Lower leg skin (tissue), 4 donors: ENCODE results near the gene RASL10B. TPM values are rescaled to one million over a fixed set of nuclear protein-coding genes. Genes with fewer than 3 reads are reported as not detected.
A peak's percentile ranks its signal among the peaks of the same experiment; 100 is the strongest.

Experiments used
- DNase-seq, 2 donors: peaks; one replicate each; pipeline ENCODE4 v3.0.0-alpha.2; 2019; ENCODE audit warnings: low spot score in 2 of 2
- H3K4me3 ChIP-seq: fragments of 200-600 bp; sonication (generic); 2 replicates; pipeline ENCODE4 v1.5.1; 2017; ENCODE audit warnings: mild to moderate bottlenecking, low read depth; ENCODE audit not compliant: poor library complexity, severe bottlenecking
- CTCF ChIP-seq, 3 donors: fragments of 450-650 bp; IDR thresholded peaks; one replicate each; pipeline ENCODE4 v1.5.1; 2016; ENCODE audit warnings: antibody characterized with exemption in 3 of 3, mild to moderate bottlenecking in 3 of 3, moderate library complexity in 2 of 3
- POLR2A ChIP-seq, 2 donors: fragments of 450-650 bp; IDR thresholded peaks; one replicate each; pipeline ENCODE4 v1.6.1; 2016 to 2017; ENCODE audit warnings: antibody characterized with exemption in 2 of 2, mild to moderate bottlenecking in 1 of 2, moderate library complexity in 1 of 2
- WGBS, 2 donors: methylation state at CpG; one replicate each; pipeline ENCODE4 v1.1.5; 2018; 5-methylcytosine and 5-hydroxymethylcytosine counted together
- intact Hi-C: fragments of 100-400 bp; cut with DNase I; formaldehyde crosslinking; loops from one replicate; pipeline ENCODE4 v1.15.0; 2023; ENCODE audit warnings: low total_unique reads
- total RNA-seq, 4 donors: library from RNA; depleted of rRNA; stranded (reverse); fragments of >200 nt; gene quantifications; one replicate each; pipeline ENCODE4 v1.1.0, GENCODE V29; 2016

RASL10B gene
- 1 to 10 TPM in 3 of 4 donors, under 1 TPM in 1; 0.66 to 2.4 (median 1.5) TPM for total RNA-seq

- TF ChIP-seq CTCF (IDR thresholded peaks at IDR 0.05): no peak
- TF ChIP-seq POLR2A (IDR thresholded peaks at IDR 0.05): no peak
- peak in 1 of 2 donors; percentile 89 for DNase-seq
- peak within 1 kb of the TSS; percentile 40 for H3K4me3 ChIP-seq
- WGBS, 2 donors: 8 to 12% methylated on average over 12 to 18 of the region's 44 CpGs
- intact Hi-C loops: no loop called here
Measured at GRCh38 chr17:35731239-35731916, at the start of gene RASL10B. TSS of gene RASL10B (plus strand) at chr17:35731639. CDS start at chr17:35735185, 3,546 bp downstream.

DNA sequence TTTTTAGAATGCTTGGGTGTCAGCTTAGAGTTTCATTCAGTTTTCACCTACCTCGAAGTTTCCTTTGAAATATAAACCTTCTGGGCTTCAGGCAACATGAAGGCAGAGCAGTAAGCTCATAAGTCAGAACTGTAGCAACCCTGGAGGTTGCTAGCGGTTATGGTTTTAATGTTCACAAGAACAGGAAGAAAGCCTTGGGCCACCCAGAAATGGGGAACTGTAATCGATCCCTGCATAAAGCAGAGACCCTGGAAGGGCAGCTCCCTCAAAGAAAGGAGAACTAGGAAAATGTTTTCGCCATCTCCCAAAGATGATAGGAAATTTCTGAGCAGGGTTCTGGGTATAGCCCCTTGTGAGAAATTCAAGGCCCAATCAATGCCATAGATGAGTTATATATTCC is 47.8 kb upstream of the RASL10B start:
- TF ChIP-seq POLR2A (IDR thresholded peaks at IDR 0.05) (no peak), CTCF (IDR thresholded peaks at IDR 0.05) (no peak)
- DNase-seq: peak in 1 of 2 donors; percentile 15
- WGBS, 2 donors: 81 to 82% methylated on average over 4 of the region's 4 CpGs
- H3K4me3 ChIP-seq: no peak overlapping the region
- intact Hi-C loops: no loop called here

DNA sequence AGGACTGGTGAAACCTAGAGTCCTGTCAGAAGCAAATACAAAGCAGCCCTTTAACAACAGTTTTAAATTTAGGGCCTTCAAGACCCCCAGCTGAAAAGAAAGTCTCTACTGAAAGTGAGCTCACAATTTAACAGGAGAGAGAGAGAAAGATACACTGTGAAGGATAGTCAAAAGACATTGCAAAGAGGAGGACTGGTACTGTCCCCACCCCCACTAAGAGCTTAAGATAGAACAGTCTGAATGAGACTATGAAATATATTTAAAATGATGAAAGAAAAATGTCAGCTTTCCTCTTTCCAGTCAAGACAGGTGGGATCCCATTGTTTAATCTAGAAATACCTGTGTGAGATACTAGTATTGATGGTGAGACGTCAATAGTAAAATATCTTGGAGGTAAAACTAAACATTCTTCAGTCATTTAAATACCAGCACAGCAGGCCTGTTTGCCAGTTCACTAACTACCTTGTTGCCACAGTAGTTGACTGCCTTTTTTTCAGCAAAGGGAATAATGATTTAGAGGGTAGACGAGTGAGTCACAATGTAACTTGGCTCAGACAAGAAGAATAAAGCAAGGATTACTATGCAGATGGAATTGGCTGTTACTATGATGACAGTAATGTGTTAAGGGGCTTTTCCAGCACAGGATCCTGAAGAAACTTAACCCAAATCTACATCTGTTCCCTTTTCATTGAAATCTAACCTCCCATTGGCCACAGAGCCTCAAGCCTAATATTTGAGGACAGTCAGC is 47.2 kb upstream of the RASL10B start:
- H3K4me3 ChIP-seq: no peak overlapping the region
- no peak for DNase-seq
- intact Hi-C loops: no loop called here
- TF ChIP-seq POLR2A (IDR thresholded peaks at IDR 0.05) (no peak), CTCF (IDR thresholded peaks at IDR 0.05) (no peak)
- WGBS, 2 donors: 73 to 77% methylated on average over 2 of the region's 2 CpGs

- DNase-seq: no peak
- WGBS, 2 donors: 88 to 91% methylated on average over 7 of the region's 7 CpGs
- intact Hi-C loops: no loop called here
- no peak for TF ChIP-seq POLR2A (IDR thresholded peaks at IDR 0.05)
- TF ChIP-seq CTCF (IDR thresholded peaks at IDR 0.05): no peak
- H3K4me3 ChIP-seq: no peak overlapping the region
Measured at GRCh38 chr17:35692512-35693210, 38.8 kb upstream of the RASL10B start.

DNA sequence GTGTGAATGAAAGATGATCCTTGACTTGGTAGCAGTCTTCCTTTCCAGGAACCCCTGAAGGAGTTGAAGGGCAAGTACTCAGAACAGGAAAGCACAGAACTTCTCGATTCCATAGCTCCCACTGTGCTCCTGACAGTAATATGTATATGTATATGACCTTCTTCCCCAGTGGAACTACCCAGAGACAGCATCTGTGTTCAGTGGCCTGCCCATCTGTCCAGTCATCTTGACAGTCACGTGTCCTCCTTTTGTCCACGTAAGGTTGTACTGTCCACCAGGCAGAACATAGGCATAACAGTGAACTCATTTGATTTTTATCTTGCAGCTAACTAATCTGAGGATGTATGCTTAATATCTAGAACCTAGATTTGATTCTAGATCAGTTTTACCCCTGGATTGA is 37.8 kb upstream of the RASL10B start:
- TF ChIP-seq CTCF (IDR thresholded peaks at IDR 0.05) (no peak), POLR2A (IDR thresholded peaks at IDR 0.05) (no peak)
- WGBS, 2 donors: 96 to 97% methylated on average over 3 of the region's 3 CpGs
- H3K4me3 ChIP-seq: no peak overlapping the region
- intact Hi-C loops: no loop called here
- DNase-seq: no peak
